ENCODE measurements around the gene TDG.

GRCh38 chr12:103965590-103966504 lies at the start of gene TDG:
- TF ChIP-seq CTCF (IDR thresholded peaks at IDR 0.05; ENCODE audit: low read length) (peak; percentile 19; the same call in 1 of the 2 replicates), EZH2 (optimal IDR thresholded peaks at IDR 0.05; ENCODE audit: low read depth, low read length) (no peak), EZH2phosphoT487 (IDR thresholded peaks at IDR 0.05; ENCODE audit: low read length) (no peak)
